ENCODE data around the gene RAF1. TPM values are rescaled to one million over a fixed set of nuclear protein-coding genes. Genes with fewer than 3 reads are reported as not detected.

Gene RAF1
- total RNA-seq, 4 donors from 2014 or later, result 74.5 to 123 (median 110) TPM

- Histone ChIP-seq H3K27ac (no peak overlapping the region), H3K4me1 (no peaks in the 10 kb centered on the region), H3K27me3 (no peaks in the 10 kb centered on the region), H3K36me3 (no peaks in the 10 kb centered on the region), H3K9me3 (no peaks in the 10 kb centered on the region), H3K4me3 (no peak overlapping the region)
- TF ChIP-seq POLR2A (IDR thresholded peaks at IDR 0.05) (no peak), CTCF (IDR thresholded peaks at IDR 0.05) (no peak)
- no peak for DNase-seq
- intact Hi-C loops (cut with DNase I; ENCODE audit: low total_unique reads), result no loop called here
These were observed 22.2 kb upstream of the RAF1 start for GRCh38 chr3:12686096-12686495.

- H3K4me3 ChIP-seq, result no peak overlapping the region
- H3K27me3 ChIP-seq, result no peaks in the 10 kb centered on the region
- H3K9me3 ChIP-seq, result no peaks in the 10 kb centered on the region
- H3K27ac ChIP-seq, result no peak overlapping the region
- DNase-seq, result no peak
- no peaks in the 10 kb centered on the region for H3K36me3 ChIP-seq
- H3K4me1 ChIP-seq, result no peaks in the 10 kb centered on the region
- intact Hi-C loops (cut with DNase I; ENCODE audit: low total_unique reads), result no loop called here
- TF ChIP-seq POLR2A (IDR thresholded peaks at IDR 0.05) (no peak), CTCF (IDR thresholded peaks at IDR 0.05) (no peak)
These were observed 18.1 kb upstream of the RAF1 start for GRCh38 chr3:12681943-12682390.

GRCh38 chr3:12681089-12681942 lies 17.4 kb upstream of the RAF1 start:
- Histone ChIP-seq H3K4me3 (no peak overlapping the region), H3K9me3 (no peaks in the 10 kb centered on the region), H3K27me3 (no peaks in the 10 kb centered on the region), H3K27ac (no peak overlapping the region), H3K36me3 (no peaks in the 10 kb centered on the region), H3K4me1 (no peaks in the 10 kb centered on the region)
- TF ChIP-seq CTCF (IDR thresholded peaks at IDR 0.05) (no peak), POLR2A (IDR thresholded peaks at IDR 0.05) (no peak)
- DNase-seq, result no peak
- intact Hi-C loops (cut with DNase I; ENCODE audit: low total_unique reads), result no loop called here

- intact Hi-C loops (cut with DNase I; ENCODE audit: low total_unique reads), result no loop called here
- Histone ChIP-seq H3K36me3 (no peaks in the 10 kb centered on the region), H3K4me1 (no peaks in the 10 kb centered on the region), H3K27ac (no peak overlapping the region), H3K4me3 (no peak overlapping the region), H3K9me3 (no peaks in the 10 kb centered on the region), H3K27me3 (no peaks in the 10 kb centered on the region)
- no peak for DNase-seq
- TF ChIP-seq POLR2A (IDR thresholded peaks at IDR 0.05), result no peak
- TF ChIP-seq CTCF (IDR thresholded peaks at IDR 0.05), result no peak
These were observed 15.6 kb upstream of the RAF1 start for GRCh38 chr3:12679468-12679867.

GRCh38 chr3:12677616-12678015 lies 13.7 kb upstream of the RAF1 start:
- Histone ChIP-seq H3K27ac (no peak overlapping the region), H3K4me3 (no peak overlapping the region), H3K9me3 (no peaks in the 10 kb centered on the region), H3K4me1 (no peaks in the 10 kb centered on the region), H3K36me3 (no peaks in the 10 kb centered on the region), H3K27me3 (no peaks in the 10 kb centered on the region)
- TF ChIP-seq POLR2A (IDR thresholded peaks at IDR 0.05), result no peak
- no peak for TF ChIP-seq CTCF (IDR thresholded peaks at IDR 0.05)
- DNase-seq, result no peak
- intact Hi-C loops (cut with DNase I; ENCODE audit: low total_unique reads), result no loop called here

Measured in uterus (tissue), 4 donors.